ENCODE measurements around the gene TCTN1.
"Not testable (repeated sequence)": the region's sequence is repeated elsewhere in the genome, so short reads cannot be mapped to it uniquely, and the experiment has no call there.

Gene TCTN1

GRCh38 chr12:110640275-110641025 lies 26.5 kb downstream of the TCTN1 start:
- DNase-seq, result no peak

DNA sequence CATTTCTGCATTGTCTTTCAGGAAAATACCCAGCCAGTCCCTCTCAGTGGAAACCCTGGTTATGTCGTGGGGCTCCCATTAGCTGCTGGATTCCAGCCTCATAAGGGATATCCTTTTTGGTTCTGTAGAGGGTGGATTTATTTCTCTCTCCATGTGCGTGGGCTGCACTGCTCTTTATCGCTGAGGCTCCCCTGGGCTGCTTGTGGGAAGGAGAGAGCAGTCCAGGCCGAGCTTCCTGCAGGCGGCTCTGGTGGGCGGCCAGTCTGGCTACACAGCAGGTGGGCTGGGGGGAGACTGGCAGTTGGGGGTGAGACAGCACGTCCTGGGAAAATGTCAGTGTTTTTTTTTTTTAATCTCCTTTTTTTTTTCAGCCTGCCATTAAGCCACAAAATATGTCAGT lies 27.6 kb downstream of the TCTN1 start:
- no peak for DNase-seq

GRCh38 chr12:110647631-110648040 lies 33.7 kb downstream of the TCTN1 start:
- DNase-seq, result no peak

- no peak for DNase-seq
These were observed 35.5 kb downstream of the TCTN1 start for GRCh38 chr12:110649341-110649847.

DNA sequence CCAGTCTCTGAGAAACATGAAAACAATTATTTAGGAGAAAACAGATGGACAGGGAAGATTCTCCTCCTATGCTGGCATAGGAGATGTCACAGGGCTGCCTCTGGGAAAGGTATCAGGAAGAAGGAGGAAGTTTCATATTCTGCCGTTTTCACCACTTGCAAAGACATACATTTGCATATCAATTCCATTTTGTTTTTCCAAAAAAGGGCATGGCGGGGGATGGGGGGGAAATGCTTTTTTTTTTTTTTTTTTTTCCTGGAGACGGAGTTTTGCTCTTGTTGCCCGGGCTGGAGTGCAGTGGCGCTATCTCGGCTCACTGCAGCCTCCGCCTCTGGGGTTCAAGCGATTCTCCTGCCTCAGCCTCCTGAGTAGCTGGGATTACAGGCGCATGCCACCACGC lies 40.3 kb downstream of the TCTN1 start:
- DNase-seq, result not testable (repeated sequence)

DNA sequence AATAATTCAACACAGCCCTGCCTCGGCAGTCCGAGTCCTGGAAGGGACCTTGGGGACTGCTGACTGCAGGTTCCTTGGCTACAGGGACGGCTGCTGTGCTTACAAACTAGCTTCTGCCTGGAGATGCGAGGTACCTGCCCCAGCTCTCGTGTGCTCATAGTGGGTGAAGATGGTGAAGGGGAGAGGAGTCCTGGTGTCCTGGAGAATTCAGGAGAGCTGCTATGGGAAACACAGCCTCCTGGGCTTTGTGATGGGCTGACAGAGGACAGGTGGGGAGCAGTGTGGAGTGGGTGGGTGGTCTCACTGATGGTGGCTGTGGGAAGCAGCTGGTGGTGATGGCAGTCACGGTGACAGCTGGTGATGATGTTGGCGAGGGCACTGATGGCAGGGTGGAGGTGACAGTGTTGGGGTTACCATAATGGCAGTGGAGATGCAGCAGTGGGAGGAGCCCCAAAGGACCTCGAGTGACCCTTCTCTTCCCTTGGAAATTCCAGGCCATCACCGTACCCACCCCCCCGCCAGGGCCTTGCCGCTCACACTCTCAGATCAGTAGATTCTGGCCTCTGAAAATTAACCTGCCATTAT lies 42.2 kb downstream of the TCTN1 start:
- DNase-seq, result no peak

DNA sequence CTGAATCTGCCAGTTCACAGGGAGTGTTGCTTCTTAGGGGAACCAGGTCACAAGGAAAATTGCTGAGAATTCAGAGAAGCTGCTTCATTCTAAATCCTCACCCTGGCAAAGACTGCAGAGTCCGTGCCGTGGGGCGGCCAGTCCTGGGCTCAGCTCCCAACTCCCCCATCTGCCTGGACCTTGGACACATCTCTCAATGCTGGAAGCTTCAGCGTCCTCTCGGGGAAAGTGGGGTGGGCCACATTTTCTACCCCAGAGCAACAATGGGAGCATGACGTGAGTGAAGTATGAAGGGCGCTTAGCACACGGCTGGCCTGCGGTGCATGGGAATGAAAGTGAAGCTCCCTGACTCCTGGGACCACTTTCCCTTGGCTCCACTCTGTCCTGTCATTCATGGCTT lies 43.8 kb downstream of the TCTN1 start:
- DNase-seq, result no peak

GRCh38 chr12:110658242-110658641 lies 44.3 kb downstream of the TCTN1 start:
- no peak for DNase-seq

DNA sequence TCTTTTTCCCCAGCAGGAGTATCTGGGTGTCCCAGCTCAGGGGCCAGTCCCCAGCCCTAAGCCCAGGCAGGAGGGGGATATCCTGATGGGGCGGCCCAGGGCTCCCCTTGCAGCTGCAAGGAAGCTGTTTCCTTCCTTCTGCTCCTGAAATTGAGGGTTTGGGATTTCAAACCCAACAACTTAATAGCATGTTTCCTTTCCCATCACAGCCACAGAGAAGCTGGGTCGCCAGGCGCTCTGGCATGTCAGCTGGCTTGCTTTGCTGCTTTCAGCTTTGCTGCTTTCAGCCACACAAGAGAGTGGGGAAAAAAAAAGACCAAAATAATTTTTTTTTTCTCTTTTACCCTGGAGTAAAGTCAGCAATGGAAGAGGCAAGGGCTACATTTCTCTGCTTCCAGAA lies 44.9 kb downstream of the TCTN1 start:
- no peak for DNase-seq

GRCh38 chr12:110661337-110661972 lies 47.5 kb downstream of the TCTN1 start:
- peak; percentile 87 for DNase-seq

DNA sequence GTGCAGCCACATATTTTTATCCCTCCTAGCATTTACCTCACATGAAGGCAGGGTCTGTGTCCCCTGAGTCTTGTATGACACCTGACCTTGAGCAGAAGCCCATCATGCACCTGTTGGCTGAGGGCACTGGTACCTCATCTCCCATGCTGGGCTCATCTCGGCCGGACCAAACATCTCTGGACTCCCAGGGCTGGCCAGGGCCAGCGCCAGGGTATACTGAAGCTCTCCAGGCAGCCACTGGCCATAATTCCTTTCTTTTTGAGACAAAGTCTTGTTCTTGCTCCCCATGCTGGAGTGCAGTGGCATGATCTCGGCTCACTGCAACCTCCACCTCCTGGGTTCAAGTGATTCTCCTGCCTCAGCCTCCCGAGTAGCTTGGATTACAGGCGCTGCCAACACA lies 53.0 kb downstream of the TCTN1 start:
- no peak for DNase-seq

- no peak for DNase-seq
These were observed 53.7 kb downstream of the TCTN1 start for GRCh38 chr12:110667671-110668070.

DNA sequence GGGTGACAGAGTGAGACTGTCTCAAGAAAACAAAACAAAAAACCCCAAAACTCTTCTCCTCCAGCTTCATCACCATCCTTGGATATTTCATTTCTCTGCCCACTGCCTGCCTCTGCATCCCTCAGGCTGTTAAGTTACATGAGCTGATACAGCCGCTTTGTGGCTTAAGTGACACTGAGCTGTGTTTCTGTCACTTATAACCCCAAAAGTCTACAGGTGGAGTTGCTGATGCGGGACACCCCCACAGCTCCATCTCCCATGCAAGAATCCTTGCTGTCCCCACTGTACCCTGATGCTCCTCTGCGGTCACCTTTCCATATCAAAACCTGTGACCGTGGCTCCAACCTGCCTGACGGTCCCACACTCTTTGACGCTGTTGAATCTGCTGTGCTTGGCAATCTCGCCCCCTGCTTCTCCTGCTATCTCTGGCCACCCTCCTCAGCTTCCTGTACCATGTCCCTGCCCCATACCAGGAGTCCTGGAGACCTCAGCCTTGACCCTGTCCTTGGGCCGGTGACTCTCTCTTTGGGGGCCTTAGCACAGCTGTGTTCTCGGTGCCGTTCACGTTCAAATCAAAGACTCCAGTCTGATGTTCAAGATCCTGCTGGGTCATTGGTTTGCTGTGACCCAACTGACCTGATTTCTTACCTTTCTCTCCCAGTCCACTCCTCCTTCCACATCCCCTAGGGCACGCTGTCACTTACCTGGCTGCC lies 54.7 kb downstream of the TCTN1 start:
- DNase-seq, result no peak

DNA sequence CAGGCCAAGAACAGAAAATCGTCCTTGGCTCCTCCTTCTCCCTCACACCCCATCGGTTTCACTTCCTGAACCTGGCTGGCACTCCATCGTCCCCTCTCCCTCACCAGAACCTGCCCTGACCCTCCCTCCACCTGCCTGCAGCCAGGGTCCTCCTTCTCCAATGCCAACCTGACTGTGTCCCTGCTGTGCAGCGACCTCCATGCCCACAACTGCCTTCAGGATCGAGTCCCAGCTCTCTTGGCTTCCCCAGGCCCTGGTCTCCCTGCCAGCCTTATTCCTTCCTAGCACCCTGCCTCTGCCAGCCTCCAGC lies 55.2 kb downstream of the TCTN1 start:
- DNase-seq, result no peak

DNA sequence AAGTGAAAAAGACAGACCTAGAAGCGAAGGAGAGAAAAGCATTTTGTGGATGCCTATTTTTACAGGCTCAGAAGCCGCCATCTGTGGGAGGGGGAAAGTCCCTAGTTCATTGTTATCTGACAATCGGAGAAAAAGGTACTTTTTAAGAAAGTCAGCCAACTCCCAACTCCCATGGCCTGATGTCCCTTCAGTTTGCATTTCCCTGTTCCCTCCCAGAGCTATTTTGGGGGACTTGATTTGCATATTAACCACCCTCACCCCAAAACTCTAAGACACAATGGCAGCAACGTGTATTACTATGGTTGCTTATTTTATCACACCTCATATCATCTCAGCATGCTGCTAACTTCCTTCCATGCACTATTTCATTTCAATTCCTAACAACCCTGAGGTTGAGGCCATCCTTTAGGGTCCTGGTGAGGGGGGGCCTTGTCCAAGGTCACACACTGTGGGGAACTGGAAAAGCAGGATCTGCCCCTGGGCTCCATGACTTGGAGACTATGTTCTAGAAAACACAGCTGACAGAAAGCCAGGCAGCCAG lies 56.3 kb downstream of the TCTN1 start:
- no peak for DNase-seq

DNA sequence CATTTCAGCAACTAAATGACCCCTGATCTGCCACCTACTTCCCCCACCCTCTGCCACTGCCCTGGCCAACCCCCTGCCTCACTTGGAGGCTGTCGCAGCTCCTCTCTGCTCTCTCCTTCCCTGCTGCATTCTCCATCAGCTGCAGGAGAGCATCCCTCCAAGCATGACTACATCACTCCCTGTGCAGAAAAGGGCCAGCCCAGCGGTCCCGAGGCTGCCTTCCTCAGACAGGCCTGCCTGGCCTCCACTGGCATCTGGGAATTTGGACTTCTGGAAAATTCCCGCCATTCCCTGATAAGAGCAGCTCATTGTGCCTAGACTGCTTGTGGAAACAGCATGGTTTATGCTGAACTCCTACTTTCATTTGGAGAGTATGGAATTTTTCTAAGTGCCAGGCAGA lies 62.2 kb downstream of the TCTN1 start:
- no peak for DNase-seq

GRCh38 chr12:110677206-110677911 lies 63.4 kb downstream of the TCTN1 start:
- DNase-seq, result no peak

DNA sequence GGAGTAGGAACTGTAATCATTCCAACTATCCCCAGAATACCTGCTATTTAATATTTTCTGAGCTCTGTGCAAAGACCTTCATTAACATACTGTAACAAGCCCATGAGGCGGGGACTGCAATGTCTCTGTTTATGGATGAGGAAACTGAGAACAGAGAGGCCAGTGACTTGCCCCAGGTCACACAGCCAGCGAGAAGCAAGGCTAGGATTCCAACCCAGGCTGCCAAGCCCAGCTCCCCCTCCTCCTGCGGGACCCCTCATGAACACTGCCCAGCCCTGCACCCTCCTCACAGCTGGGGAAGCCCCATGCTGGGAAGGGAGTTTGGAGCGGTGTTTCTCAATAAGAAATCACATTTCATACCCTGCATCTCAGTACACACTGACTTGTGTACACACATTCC lies 64.1 kb downstream of the TCTN1 start:
- no peak for DNase-seq

DNA sequence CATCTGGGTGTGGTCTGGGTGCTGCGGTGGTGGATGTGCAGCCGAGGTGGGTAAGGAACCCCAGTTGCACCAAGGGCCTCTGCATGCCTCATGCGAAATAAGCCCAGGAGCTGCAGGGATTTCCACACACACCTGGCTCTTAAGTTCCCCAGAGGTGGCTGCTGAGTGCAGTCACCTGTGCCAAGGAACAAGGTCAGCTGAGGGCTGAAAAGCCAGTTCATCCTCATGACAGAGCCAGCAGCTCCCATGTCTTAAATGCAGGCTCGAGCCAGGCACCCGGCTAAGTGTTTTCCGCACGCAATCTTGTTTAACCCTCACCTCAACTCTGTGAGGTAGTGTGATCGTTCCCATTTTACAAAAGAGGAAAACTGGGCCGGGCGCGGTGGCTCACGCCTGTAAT lies 65.3 kb downstream of the TCTN1 start:
- DNase-seq, result no peak

DNA sequence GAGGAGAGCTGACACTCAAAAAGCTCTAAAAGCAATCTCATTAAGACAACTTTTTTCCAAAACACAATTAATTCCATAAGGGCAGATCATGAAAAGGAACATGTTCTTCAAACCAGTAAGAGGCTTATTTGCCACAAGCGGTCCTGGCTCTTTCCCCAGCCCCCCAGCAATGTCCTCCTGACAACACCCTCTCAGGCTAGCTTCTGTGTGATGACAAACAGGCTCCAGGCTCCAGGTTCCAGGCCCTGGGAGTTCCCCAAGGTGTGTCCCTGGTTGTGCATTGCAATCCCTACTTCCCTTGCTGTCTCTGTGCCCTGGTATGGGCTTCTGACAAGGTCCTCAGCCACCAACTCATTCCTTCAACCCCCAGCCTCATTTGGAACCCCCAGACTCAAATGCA lies 66.1 kb downstream of the TCTN1 start:
- no peak for DNase-seq

DNA sequence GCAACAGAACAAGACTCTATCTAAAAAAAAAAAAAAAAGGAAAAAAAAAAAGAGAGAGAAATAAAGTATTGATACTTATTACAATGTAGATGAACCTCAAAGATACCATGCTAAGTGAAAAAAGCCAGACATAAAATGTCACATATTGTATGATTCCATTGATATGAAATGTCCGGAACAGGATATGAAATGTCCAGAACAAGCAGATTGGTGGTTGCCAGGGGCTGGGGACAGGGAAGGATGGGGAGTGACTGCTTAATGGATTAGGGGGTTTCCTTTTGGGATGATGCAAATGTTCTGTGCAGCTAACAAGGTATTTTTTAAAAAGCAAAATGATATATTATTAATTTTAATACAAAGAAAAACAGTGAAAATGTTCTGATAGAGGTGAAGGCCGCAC lies 70.0 kb downstream of the TCTN1 start:
- no peak for DNase-seq

DNA sequence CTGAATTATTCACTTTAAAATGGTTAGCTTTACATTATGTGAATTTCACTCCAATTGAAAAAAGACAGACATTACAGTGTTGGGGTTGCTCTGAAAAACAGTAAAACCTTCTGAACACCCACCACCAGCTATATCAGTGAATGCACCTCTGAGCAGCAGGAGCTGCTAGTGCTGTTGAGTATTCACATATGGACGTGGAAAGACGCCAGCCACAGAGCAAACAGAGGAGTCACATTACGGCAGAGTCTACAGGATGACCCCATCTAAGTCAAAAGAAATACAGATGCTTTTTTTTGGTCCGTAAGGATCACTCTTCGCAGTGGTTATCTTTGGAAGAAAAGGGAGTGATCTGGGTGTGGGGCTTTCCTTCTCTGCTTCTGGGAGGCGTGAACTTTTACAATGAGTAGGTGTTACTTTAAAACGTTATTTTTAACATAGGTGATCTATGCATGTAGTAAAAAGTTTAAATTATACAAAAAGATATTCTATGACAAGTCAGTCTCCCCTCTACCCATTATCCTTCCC lies 70.4 kb downstream of the TCTN1 start:
- DNase-seq, result no peak

All from KG1 (cell line).